SU-DHL-6 (cell line): ENCODE results near the gene WDR33.

Experiments used
- CTCF ChIP-seq: fragments of 200-600 bp; sonication (generic); IDR thresholded peaks from one replicate; pipeline ENCODE4 v1.5.1; 2017; ENCODE audit warnings: antibody characterized with exemption, mild to moderate bottlenecking, low read length, moderate library complexity; ENCODE audit not compliant: insufficient read depth, poor library complexity, severe bottlenecking
- EZH2phosphoT487 ChIP-seq: fragments of 200-600 bp; sonication (generic), shearing (Covaris generic); conservative IDR thresholded peaks from 2 replicates; pipeline ENCODE4 v1.6.1; 2018; ENCODE audit warnings: mild to moderate bottlenecking, antibody characterized with exemption, low read length, moderate library complexity, mixed read lengths

GRCh38 chr2:127771756-127772155 is 39.2 kb downstream of the WDR33 start:
- no peak for TF ChIP-seq EZH2phosphoT487
- TF ChIP-seq CTCF, result no peak
